Ovary (tissue), 9 donors: Measurements from ENCODE around the gene ITGB2. TPM values are rescaled to one million over a fixed set of nuclear protein-coding genes. Genes with fewer than 3 reads are reported as not detected.
A peak's percentile ranks its signal among the peaks of the same experiment; 100 is the strongest.

ENCODE experiments used
- DNase-seq, 5 donors: peaks; one replicate each; pipeline ENCODE4 v3.0.0-alpha.2; 2019 to 2020
- H3K27ac ChIP-seq, 2 donors: fragments of 200-600 bp; one replicate each; pipeline versions ENCODE4 v1.5.1 to v1.8.0; 2019 to 2022
- H3K27me3 ChIP-seq: fragments of 200-600 bp; one replicate; pipeline ENCODE4 v1.8.0; 2022
- H3K36me3 ChIP-seq: fragments of 200-600 bp; sonication (generic); one replicate; pipeline ENCODE4 v1.5.1; 2019
- H3K4me1 ChIP-seq: one replicate; pipeline ENCODE4 v1.8.1; 2013; ENCODE audit warnings: mild to moderate bottlenecking, moderate library complexity; ENCODE audit not compliant: insufficient read depth
- H3K4me3 ChIP-seq: fragments of 200-600 bp; sonication (generic); one replicate; pipeline ENCODE4 v1.5.1; 2017
- H3K9me3 ChIP-seq, 2 donors: fragments of 200-600 bp in 1 of 2; sonication (generic) in 1 of 2; one replicate each; pipeline versions ENCODE4 v1.5.1 to v1.8.1; 2013 to 2019; ENCODE audit warnings: mild to moderate bottlenecking in 1 of 2, moderate library complexity in 1 of 2
- EP300 ChIP-seq: sonication (generic); formaldehyde crosslinking; IDR thresholded peaks from one replicate; pipeline ENCODE4 v1.6.1; 2017; ENCODE audit warnings: antibody characterized with exemption
- POLR2A ChIP-seq: fragments of 450-650 bp; IDR thresholded peaks from one replicate; pipeline ENCODE4 v1.6.1; 2017; ENCODE audit warnings: antibody characterized with exemption, mild to moderate bottlenecking, moderate library complexity
- WGBS, 3 donors: extraction: QIAGEN DNeasy Blood & Tissue Kit in 1 of 3; methylation state at CpG; one replicate each; pipeline versions ENCODE4 v1.1.5 to v1.1.7; 2013 to 2017; 5-methylcytosine and 5-hydroxymethylcytosine counted together
- intact Hi-C, 4 donors: fragments of 100-400 bp; cut with DNase I; formaldehyde crosslinking; loops; one replicate each; pipeline versions ENCODE4 v1.11.0 to v1.15.1; 2022 to 2023
- polyA plus RNA-seq, 2 donors: library from polyadenylated mRNA; stranded (reverse); fragments of 200-250 nt in 1 of 2; fragments of 350-450 nt in 1 of 2; fragmentation: Illumina TruSeq in 1 of 2; extraction: RNeasy Lipid Tissue Mini Kit (QIAGEN cat#74804) in 1 of 2; gene quantifications; one replicate each; pipeline ENCODE4 v1.2.3, GENCODE V29; 2013 to 2014
- total RNA-seq, 7 donors: library from RNA; depleted of rRNA in 2 of 7; stranded (reverse); fragments of >200 nt in 2 of 7; fragmentation: NEBNext Ultra II Directional in 3 of 7; extraction: Animal tissue kit (Norgen Biotek cat#: 25700) in 3 of 7; gene quantifications; one replicate each; pipeline versions ENCODE4 v1.1.0 to v1.2.4, GENCODE V29; 2016 to 2023
- TF ChIP-seq, protein P1 (sequence below), 3 donors: fragments of 450-650 bp in 2 of 3; fragments of 200-600 bp in 1 of 3; IDR thresholded peaks; one replicate each; pipeline versions ENCODE4 v1.5.1 to v1.8.0; 2016 to 2022; ENCODE audit warnings: antibody characterized with exemption in 3 of 3, mild to moderate bottlenecking in 1 of 3
- donor health status: DM: no; HTN: no; CAD: no; lungs with moderate emphysema.
- donor health status: DM: no; HTN: no; CAD: no.
- donor health status: Bipolar disorder and iron deficiency.
- donor health status: DM: yes; HTN: yes; CAD: no.
- donor health status: DM: no; HTN: no; CAD: no.
- donor health status: DM: yes; HTN: yes; CAD: no.

ITGB2 gene
- total and polyA plus RNA-seq, 9 donors = 9.6 to 58.3 (median 17.6) TPM

DNA sequence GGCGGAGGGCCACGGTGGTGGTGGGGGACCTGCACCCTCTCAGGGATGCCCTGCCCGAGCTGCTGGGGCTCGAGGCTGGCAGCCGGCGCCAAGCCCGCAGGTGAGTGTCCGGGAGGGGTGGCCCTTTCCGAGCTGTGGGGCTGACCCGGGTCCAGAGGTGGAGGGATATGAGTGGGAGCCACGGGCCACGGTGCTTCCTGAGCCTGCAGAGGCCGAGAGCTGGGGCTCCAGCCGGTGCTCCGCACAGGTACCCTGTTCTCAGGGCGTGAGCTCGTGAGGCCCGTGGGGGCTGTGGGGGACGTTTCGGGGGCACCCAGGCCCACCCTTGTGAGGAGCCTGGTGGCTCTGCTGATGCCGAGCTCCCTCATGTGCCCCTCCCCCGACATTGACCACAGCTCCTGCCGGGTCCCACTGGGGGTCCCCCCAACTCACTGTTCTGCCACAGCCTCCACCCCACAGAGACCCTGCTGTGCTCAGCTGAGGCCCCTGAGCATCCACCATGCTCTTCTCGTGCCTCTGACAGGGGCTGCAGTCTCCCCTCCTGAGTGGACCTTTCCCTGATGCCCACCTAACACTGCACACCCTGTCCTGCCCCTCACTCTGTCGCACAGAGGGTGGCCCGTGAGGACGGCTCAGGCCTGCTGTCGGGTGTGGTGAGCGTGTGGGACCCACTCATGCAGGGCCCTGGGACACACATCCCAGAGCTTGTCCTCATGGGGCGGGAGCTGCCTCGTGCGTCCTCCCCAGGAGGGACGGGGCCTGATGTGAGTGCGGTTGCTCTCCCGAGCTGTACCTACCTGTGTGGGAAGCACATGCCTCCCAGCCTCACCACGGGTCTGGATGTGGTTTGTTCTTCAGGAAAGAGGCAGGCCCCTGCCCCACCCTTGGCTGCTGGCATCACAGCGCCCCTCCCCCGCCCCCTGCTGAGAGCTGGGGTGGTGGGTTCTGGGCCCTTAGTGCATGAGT lies 46.7 kb upstream of the ITGB2 start:
- Histone ChIP-seq H3K27me3 (no peaks in the 10 kb centered on the region), H3K36me3 (no peaks in the 10 kb centered on the region), H3K27ac (no peak overlapping the region), H3K9me3 (no peaks in the 10 kb centered on the region), H3K4me3 (no peak overlapping the region), H3K4me1 (peaks cover 10% of the 10 kb centered on the region)
- TF ChIP-seq, protein P1, sequence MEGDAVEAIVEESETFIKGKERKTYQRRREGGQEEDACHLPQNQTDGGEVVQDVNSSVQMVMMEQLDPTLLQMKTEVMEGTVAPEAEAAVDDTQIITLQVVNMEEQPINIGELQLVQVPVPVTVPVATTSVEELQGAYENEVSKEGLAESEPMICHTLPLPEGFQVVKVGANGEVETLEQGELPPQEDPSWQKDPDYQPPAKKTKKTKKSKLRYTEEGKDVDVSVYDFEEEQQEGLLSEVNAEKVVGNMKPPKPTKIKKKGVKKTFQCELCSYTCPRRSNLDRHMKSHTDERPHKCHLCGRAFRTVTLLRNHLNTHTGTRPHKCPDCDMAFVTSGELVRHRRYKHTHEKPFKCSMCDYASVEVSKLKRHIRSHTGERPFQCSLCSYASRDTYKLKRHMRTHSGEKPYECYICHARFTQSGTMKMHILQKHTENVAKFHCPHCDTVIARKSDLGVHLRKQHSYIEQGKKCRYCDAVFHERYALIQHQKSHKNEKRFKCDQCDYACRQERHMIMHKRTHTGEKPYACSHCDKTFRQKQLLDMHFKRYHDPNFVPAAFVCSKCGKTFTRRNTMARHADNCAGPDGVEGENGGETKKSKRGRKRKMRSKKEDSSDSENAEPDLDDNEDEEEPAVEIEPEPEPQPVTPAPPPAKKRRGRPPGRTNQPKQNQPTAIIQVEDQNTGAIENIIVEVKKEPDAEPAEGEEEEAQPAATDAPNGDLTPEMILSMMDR (IDR thresholded peaks at IDR 0.05) = no peak
- no peak for TF ChIP-seq POLR2A
- TF ChIP-seq EP300 = no peak
- WGBS, 3 donors = 76 to 77% (median 77%) methylated on average over 31 to 38 of the region's 38 CpGs
- intact Hi-C loops = no loop called here
- no peak for DNase-seq

DNA sequence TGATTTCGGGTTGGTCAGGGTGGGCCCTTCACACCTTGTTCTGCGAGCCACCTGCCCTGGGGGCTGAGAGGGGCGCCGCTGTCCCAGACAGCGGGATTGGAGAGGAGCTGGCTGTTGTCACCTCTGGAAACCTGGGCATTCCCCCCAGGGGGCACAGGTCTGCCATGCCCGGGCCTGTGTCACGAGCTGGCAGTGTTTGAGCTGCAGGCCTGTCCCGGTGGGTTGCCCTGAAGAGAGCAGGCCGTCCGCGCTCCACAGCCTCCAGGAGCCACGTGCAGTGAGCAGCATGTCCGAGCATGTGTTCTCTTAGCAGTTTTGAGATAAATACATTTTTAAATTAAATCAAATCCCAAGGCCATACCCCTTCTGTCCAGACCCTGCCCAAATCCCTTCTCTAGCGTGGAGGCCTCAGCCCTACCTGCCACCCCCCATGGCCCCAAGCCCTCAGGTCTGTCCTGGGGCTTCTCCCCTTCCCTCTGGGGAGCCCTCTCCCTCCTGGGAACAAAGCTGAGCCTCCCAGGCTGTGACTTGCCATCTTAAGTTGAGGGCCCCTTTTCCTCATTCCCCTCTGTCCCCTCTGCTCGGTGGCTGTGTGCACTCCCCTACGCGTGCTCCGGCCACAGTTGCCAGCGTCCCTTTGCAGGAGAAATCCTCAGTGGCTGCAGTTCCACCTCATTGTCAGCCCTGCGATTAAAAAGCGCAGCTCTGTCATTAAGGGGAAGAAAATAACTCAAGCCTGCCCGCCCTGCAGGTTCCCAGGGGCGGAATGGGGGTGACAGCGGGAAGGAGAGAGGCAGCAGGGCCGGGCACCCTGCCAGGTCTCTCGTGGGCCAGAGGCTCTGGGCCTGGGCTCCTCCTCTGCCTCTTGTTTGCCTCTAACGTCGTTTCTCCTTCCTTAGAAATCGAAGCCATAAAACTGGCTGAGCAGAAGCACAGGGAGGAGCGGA lies 45.7 kb upstream of the ITGB2 start:
- DNase-seq = peak; percentile 61 to 78 (median 72)
- 56 to 63% (median 62%) methylated on average over 30 of the region's 30 CpGs for WGBS, 3 donors
- no peak overlapping the region for H3K27ac ChIP-seq

DNA sequence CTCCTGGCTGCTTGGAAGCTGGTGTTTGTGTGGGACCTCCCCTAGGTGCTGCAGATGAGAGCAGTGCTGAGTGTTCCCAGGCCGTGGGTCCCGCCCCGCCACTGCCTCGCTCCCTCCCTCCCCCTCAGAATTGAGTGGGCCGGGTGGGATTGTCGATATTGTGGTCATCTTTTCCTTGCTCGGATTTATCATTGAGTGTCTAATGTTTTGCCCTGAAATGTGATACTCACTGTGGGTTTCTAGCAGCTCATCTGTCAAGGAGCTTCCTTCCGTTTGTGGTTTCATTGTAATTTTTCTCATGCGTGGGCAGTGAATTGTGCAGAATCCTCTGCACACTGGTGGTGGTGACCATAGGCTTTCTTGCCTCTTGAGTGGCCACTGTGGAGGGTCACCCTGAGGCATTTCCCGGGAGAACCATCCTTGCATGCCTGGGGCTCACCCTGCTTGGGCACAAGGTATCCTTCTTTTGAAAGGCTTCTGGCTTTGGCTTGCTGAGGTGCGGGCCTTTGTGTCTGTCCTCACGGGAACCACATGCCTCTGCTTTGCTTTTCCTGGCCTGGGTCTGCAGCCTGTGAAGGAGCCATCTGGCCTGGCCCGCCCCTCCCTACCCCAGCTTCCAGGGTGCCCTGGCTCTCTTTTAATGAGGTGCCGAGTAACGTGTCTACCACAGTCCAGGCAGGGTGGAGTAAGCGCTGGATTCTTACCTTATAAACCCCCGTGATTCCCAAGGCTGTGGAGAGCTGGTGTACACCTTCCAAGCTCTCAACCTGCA lies 44.7 kb upstream of the ITGB2 start:
- Histone ChIP-seq H3K27ac (no peak overlapping the region), H3K9me3 (no peaks in the 10 kb centered on the region), H3K27me3 (no peaks in the 10 kb centered on the region), H3K36me3 (no peaks in the 10 kb centered on the region), H3K4me3 (no peak overlapping the region), H3K4me1 (peaks cover 12% of the 10 kb centered on the region)
- intact Hi-C loops = no loop called here
- TF ChIP-seq EP300 = no peak
- DNase-seq = no peak
- WGBS, 3 donors = 86 to 90% (median 86%) methylated on average over 17 of the region's 17 CpGs

More for the DNA sequence above, 45.7 kb upstream of the ITGB2 start:
- Histone ChIP-seq H3K27me3 (no peaks in the 10 kb centered on the region), H3K36me3 (no peaks in the 10 kb centered on the region), H3K9me3 (no peaks in the 10 kb centered on the region), H3K4me3 (no peak overlapping the region), H3K4me1 (peaks cover 10% of the 10 kb centered on the region)
- intact Hi-C loops = no loop called here
- TF ChIP-seq POLR2A (no peak), EP300 (no peak)
- TF ChIP-seq, protein P1 (IDR thresholded peaks at IDR 0.05) = no peak

DNA sequence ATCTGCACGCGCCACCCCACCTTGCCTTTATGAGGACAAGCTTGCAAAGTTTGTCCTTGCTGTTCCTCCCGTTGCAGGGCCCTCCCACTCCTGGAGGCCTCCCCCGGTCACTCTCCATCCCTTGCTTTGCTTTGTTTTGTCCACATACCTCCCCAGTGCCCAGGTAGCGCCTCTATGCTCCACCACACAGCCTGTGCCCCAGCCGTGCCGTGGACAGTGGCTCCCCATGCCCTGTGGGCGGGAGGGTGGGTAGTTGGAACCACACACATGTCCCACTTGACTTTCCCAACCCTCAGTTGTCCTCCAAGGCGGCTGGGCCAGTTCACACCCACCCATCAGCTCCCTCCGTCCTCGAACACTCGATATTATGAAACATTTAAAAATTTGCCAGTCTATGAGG lies 43.7 kb upstream of the ITGB2 start:
- H3K9me3 ChIP-seq = no peaks in the 10 kb centered on the region
- DNase-seq = no peak
- no peak overlapping the region for H3K4me3 ChIP-seq
- no peak for TF ChIP-seq POLR2A
- TF ChIP-seq, protein P1 (IDR thresholded peaks at IDR 0.05) = no peak
- TF ChIP-seq EP300 = no peak
- no peak overlapping the region for H3K27ac ChIP-seq
- peaks cover 19% of the 10 kb centered on the region for H3K4me1 ChIP-seq
- H3K36me3 ChIP-seq = no peaks in the 10 kb centered on the region
- intact Hi-C loops = loop anchor here in 2 of 4 donors (5.0 kb wide), 2 partner anchors 68 to 108 kb away; partner anchors contain the start of gene ADARB1 (in 1 of the 2)
- WGBS, 3 donors = 97 to 98% (median 97%) methylated on average over 12 of the region's 12 CpGs
- H3K27me3 ChIP-seq = no peaks in the 10 kb centered on the region
